GM12878 (cell line): Measurements from ENCODE around the gene KDM6B. TPM values are rescaled to one million over a fixed set of nuclear protein-coding genes. Genes with fewer than 3 reads are reported as not detected.

Source experiments
- ATAC-seq: fragments of 200-7000 bp; cut with Tn5 transposase; 3 replicates; pipeline ENCODE4 v1.9.1; 2020; ENCODE audit warnings: mild to moderate bottlenecking, moderate library complexity
- BruUV-seq: library from RNA; stranded (reverse); fragments of 400-500 nt; replicated peaks from 2 replicates; lab custom pipeline; 2021; lab: Mats Ljungman, UMichigan
- CTCF ChIA-PET: fragments of 300-600 bp; sonication (Branson Sonifier 250); formaldehyde crosslinking; extraction: SDS; loops from one replicate; lab custom pipeline; 2021; ENCODE audit warnings: inconsistent platforms; lab: Yijun Ruan, JAX
- POLR2A ChIA-PET: fragments of 350-600 bp; formaldehyde crosslinking; extraction: SDS; loops from one replicate; lab custom pipeline; 2021; ENCODE audit warnings: inconsistent platforms; lab: Charles Lee
- RAD21 ChIA-PET: fragments of 300-600 bp; sonication (Branson Sonifier 250); formaldehyde crosslinking; loops from one replicate; lab custom pipeline; 2023; ENCODE audit warnings: antibody characterized with exemption; ENCODE audit not compliant: unreplicated experiment; lab: Charles Lee
- SMC1A ChIA-PET: fragments of 300-600 bp; sonication (Branson Sonifier 250); formaldehyde crosslinking; loops from one replicate; lab custom pipeline; 2023; ENCODE audit not compliant: unreplicated experiment, uncharacterized antibody; lab: Charles Lee
- DNase-seq: peaks from one replicate; pipeline ENCODE4 v3.0.0-alpha.2; 2011; ENCODE audit warnings: low read depth, low spot score
- FAIRE-seq: peaks from 3 replicates; lab custom pipeline; 2011; peaks lifted over from hg19 to GRCh38; lab: Jason Lieb, UNC
- H2AFZ ChIP-seq: 2 replicates; pipeline ENCODE4 v1.6.0; 2011; ENCODE audit warnings: low read depth, low read length, control low read depth; ENCODE audit not compliant: control insufficient read depth
- H3K27ac ChIP-seq: 2 replicates; pipeline ENCODE4 v1.5.1; 2011; ENCODE audit warnings: control low read depth; ENCODE audit not compliant: control insufficient read depth, insufficient read depth
- H3K27me3 ChIP-seq, 2 experiments: replicated peaks in 1 of 2; 2 replicates each; pipeline versions ENCODE4 v1.6.0 to v1.6.1; 2011; ENCODE audit warnings: low read length in 1 of 2; ENCODE audit not compliant: control insufficient read depth in 2 of 2, insufficient read depth in 2 of 2
- H3K36me3 ChIP-seq, 2 experiments: 2 replicates each; pipeline ENCODE4 v1.5.1; 2011; ENCODE audit warnings: low read length in 1 of 2; ENCODE audit not compliant: control insufficient read depth in 2 of 2, insufficient read depth in 2 of 2
- H3K4me1 ChIP-seq: 2 replicates; pipeline ENCODE4 v1.6.1; 2011; ENCODE audit warnings: mild to moderate bottlenecking, low read length, moderate library complexity, mixed read lengths; ENCODE audit not compliant: control insufficient read depth, insufficient read depth
- H3K4me2 ChIP-seq: 2 replicates; pipeline ENCODE4 v1.6.0; 2011; ENCODE audit warnings: control low read depth; ENCODE audit not compliant: control insufficient read depth, insufficient read depth
- H3K4me3 ChIP-seq: fragments of 200-600 bp; sonication (generic); 2 replicates; pipeline ENCODE4 v1.5.1; 2016
- H3K79me2 ChIP-seq: 2 replicates; pipeline ENCODE4 v1.6.0; 2011; ENCODE audit warnings: low read length; ENCODE audit not compliant: control insufficient read depth, insufficient read depth
- H3K9ac ChIP-seq: 2 replicates; pipeline ENCODE4 v1.8.0; 2011; ENCODE audit warnings: low read length, control low read depth, mixed read lengths; ENCODE audit not compliant: control insufficient read depth, insufficient read depth
- H3K9me3 ChIP-seq: replicated peaks from 3 replicates; pipeline ENCODE4 v1.5.1; 2011; ENCODE audit warnings: mild to moderate bottlenecking, low read length; ENCODE audit not compliant: control insufficient read depth, insufficient read depth
- H4K20me1 ChIP-seq: 2 replicates; pipeline ENCODE4 v1.6.0; 2011; ENCODE audit not compliant: control insufficient read depth, insufficient read depth
- CHD2 ChIP-seq: IDR thresholded peaks from 2 replicates; pipeline ENCODE4 v1.6.1; 2011; ENCODE audit warnings: low read depth, low read length, improper control_type of control experiment, borderline replicate concordance
- CREB1 ChIP-seq: IDR thresholded peaks from 2 replicates; pipeline ENCODE4 v1.6.1; 2012; ENCODE audit warnings: low read depth, mild to moderate bottlenecking, inconsistent platforms
- CTCF ChIP-seq, 3 experiments: IDR thresholded peaks in 2 of 3; conservative IDR thresholded peaks in 1 of 3; 2 replicates each; pipeline ENCODE4 v1.5.1; 2011; ENCODE audit warnings: low read depth in 3 of 3, low read length in 3 of 3, mild to moderate bottlenecking in 3 of 3, control low read depth in 2 of 3, moderate library complexity in 2 of 3, inconsistent platforms in 1 of 3, mixed read lengths in 1 of 3; ENCODE audit not compliant: control insufficient read depth in 2 of 3, insufficient read depth in 1 of 3; ENCODE audit errors: extremely low read depth in 1 of 3
- HSF1 ChIP-seq: fragments of 150-350 bp; IDR thresholded peaks from 2 replicates; pipeline ENCODE4 v1.6.1; 2014; ENCODE audit warnings: mild to moderate bottlenecking, low read depth, low read length
- REST ChIP-seq: IDR thresholded peaks from 2 replicates; pipeline ENCODE4 v1.6.1; 2012; ENCODE audit warnings: mild to moderate bottlenecking, low read depth, low read length
- ZBTB40 ChIP-seq: fragments of 450-650 bp; IDR thresholded peaks from 2 replicates; pipeline ENCODE4 v1.6.1; 2016; ENCODE audit warnings: mild to moderate bottlenecking, moderate library complexity, borderline replicate concordance
- WGBS: methylation state at CpG from one replicate; pipeline ENCODE4 v1.1.6; 2016; ENCODE audit warnings: low lambda C conversion rate; ENCODE audit not compliant: insufficient replicate concordance, insufficient coverage; ENCODE audit errors: missing lambda C conversion rate; 5-methylcytosine and 5-hydroxymethylcytosine counted together
- in situ Hi-C: fragments of 300-500 bp; cut with MboI; formaldehyde crosslinking; loops from 9 replicates; pipeline ENCODE4 v1.14.3; 2018; ENCODE audit warnings: mixed read lengths
- intact Hi-C: fragments of 100-400 bp; cut with micrococcal nuclease; formaldehyde crosslinking; loops from one replicate; pipeline ENCODE4 v1.14.2; 2022; ENCODE audit not compliant: unreplicated experiment
- polyA plus RNA-seq, 11 experiments: library from polyadenylated mRNA; depleted of rRNA in 4 of 11; unstranded in 6 of 11; stranded (reverse) in 5 of 11; fragments of >200 nt; fragmentation: Nextera tagmentation in 4 of 11; fragmentation: Illumina TruSeq in 1 of 11; extraction: Ambion mirVana in 4 of 11; extraction: Trizol in 1 of 11; gene quantifications; 1 replicate in 1 of 11; 2 replicates in 10 of 11; pipeline versions ENCODE4 v1.2.1 to v1.2.3, GENCODE V29; 2011 to 2016; ENCODE audit warnings: inconsistent platforms in 2 of 11, missing spikeins in 2 of 11, low read depth in 1 of 11
- total RNA-seq, 4 experiments: library from RNA; depleted of rRNA in 3 of 4; stranded (reverse); fragments of >200 nt in 3 of 4; fragmentation: Illumina TruSeq in 1 of 4; extraction: Trizol in 1 of 4; gene quantifications; 2 replicates each; pipeline versions ENCODE4 v1.2.1 to v1.2.3, GENCODE V29; 2013 to 2021

The KDM6B gene
- total and polyA plus RNA-seq, 10 of the 15 experiments (the other 5 are each of a cell fraction or from before 2014, with no cell fraction given) = 0.05 to 33.5 (median 2.3) TPM

GRCh38 chr17:7852919-7853690, 19.1 kb downstream of the KDM6B start:
- FAIRE-seq (no peak), ATAC-seq (no peak), DNase-seq (no peak)
- Histone ChIP-seq H3K9ac (no peak overlapping the region), H3K4me1 (peaks cover 26% of the 10 kb centered on the region), H3K36me3 (peaks cover 12 to 17% of the 10 kb centered on the region in 2 experiments; a peak in 3 of 4 replicates), H3K27me3 (no peaks in the 10 kb centered on the region), H3K4me3 (no peak overlapping the region), H3K27ac (no peak overlapping the region), H3K9me3 (no peaks in the 10 kb centered on the region), H2AFZ (no peak overlapping the region), H3K4me2 (no peak overlapping the region), H3K79me2 (peaks cover 11% of the 10 kb centered on the region), H4K20me1 (no peaks in the 10 kb centered on the region; the same call in 1 of the 2 replicates)
- intact Hi-C loops = no loop called here
- ChIA-PET SMC1A (no interaction called here), CTCF (interaction anchor here (3.0 kb wide), 1 partner anchor 20 kb away, joined by 47 read pairs; the partner anchor contains the start of gene KDM6B), RAD21 (no interaction called here), POLR2A (interaction anchor here (0.6 kb wide), 1 partner anchor 538 kb away, joined by 6 read pairs; no protein-coding TSS in a partner anchor)
- in situ Hi-C loops = no loop called here
- 97% methylated on average over 30 of the region's 51 CpGs for WGBS
- BruUV-seq = no TSS peak
- TF ChIP-seq REST (no peak), HSF1 (no peak), CREB1 (no peak), ZBTB40 (no peak), CHD2 (no peak), CTCF (IDR thresholded peaks at IDR 0.05 in 2 of 3, conservative IDR thresholded peaks at IDR 0.05 in 1 of 3; ENCODE audit: control insufficient read depth in 2 of 3, extremely low read depth in 1 of 3, insufficient read depth in 1 of 3, low read depth in 3 of 3, low read length in 3 of 3) (0 out of 6 replicates have a peak, but pooled peaks of 1 of the 3 experiments have one; percentile 1)
